Heart left ventricle (tissue), 16 donors: ENCODE data around the gene MIER3. TPM values are rescaled to one million over a fixed set of nuclear protein-coding genes. Genes with fewer than 3 reads are reported as not detected.

Source experiments
- ATAC-seq, 4 donors: fragments of 200-7000 bp; cut with Tn5 transposase; one replicate each; pipeline ENCODE4 v1.9.1; 2020 to 2022; ENCODE audit warnings: moderate library complexity in 4 of 4, mild to moderate bottlenecking in 3 of 4, moderate number of reproducible peaks in 1 of 4
- DNase-seq, 5 donors: peaks; one replicate each; pipeline ENCODE4 v3.0.0-alpha.2; 2020
- H3K27ac ChIP-seq, 12 donors: fragments of 200-600 bp; sonication (generic) in 4 of 12; one replicate each; pipeline versions ENCODE4 v1.5.0 to v1.8.0; 2016 to 2022; ENCODE audit warnings: mild to moderate bottlenecking in 2 of 12
- H3K27me3 ChIP-seq, 9 donors: fragments of 200-600 bp; sonication (generic) in 2 of 9; one replicate each; pipeline versions ENCODE4 v1.5.1 to v1.8.0; 2016 to 2022; ENCODE audit warnings: mild to moderate bottlenecking in 3 of 9
- H3K36me3 ChIP-seq, 9 donors: fragments of 200-600 bp; sonication (generic) in 2 of 9; one replicate each; pipeline versions ENCODE4 v1.5.0 to v1.8.0; 2018 to 2022; ENCODE audit warnings: mild to moderate bottlenecking in 2 of 9
- H3K4me1 ChIP-seq, 12 donors: fragments of 200-600 bp; sonication (generic) in 4 of 12; one replicate each; pipeline versions ENCODE4 v1.5.0 to v1.8.0; 2016 to 2022; ENCODE audit warnings: mild to moderate bottlenecking in 3 of 12
- H3K4me3 ChIP-seq, 12 donors: fragments of 200-600 bp; sonication (generic) in 4 of 12; one replicate each; pipeline versions ENCODE4 v1.5.0 to v1.8.0; 2017 to 2022; ENCODE audit warnings: mild to moderate bottlenecking in 9 of 12, moderate library complexity in 4 of 12
- H3K9me3 ChIP-seq, 12 donors: fragments of 200-600 bp; sonication (generic) in 4 of 12; one replicate each; pipeline versions ENCODE4 v1.5.0 to v1.8.0; 2016 to 2022; ENCODE audit warnings: mild to moderate bottlenecking in 1 of 12
- POLR2A ChIP-seq, 2 donors: fragments of 450-650 bp; IDR thresholded peaks; one replicate each; pipeline ENCODE4 v1.6.1; 2017; ENCODE audit warnings: antibody characterized with exemption in 2 of 2, mild to moderate bottlenecking in 2 of 2, moderate library complexity in 2 of 2
- WGBS, 4 donors: extraction: QIAGEN DNeasy Blood & Tissue Kit in 2 of 4; methylation state at CpG; one replicate each; pipeline versions ENCODE4 v1.1.5 to v1.1.7; 2013 to 2018; 5-methylcytosine and 5-hydroxymethylcytosine counted together
- intact Hi-C, 10 donors: fragments of 100-400 bp; cut with DNase I; formaldehyde crosslinking; loops; one replicate each; pipeline versions ENCODE4 v1.11.1 to v1.14.2; 2022
- polyA plus RNA-seq, 2 donors: library from polyadenylated mRNA; stranded (reverse); fragments of 200-250 nt; gene quantifications; one replicate each; pipeline ENCODE4 v1.2.3, GENCODE V29; 2013
- total RNA-seq, 9 donors: library from RNA; depleted of rRNA in 2 of 9; stranded (reverse); fragments of >200 nt in 2 of 9; fragmentation: NEBNext Ultra II Directional in 3 of 9; extraction: Animal tissue kit (Norgen Biotek cat#: 25700) in 3 of 9; gene quantifications; one replicate each; pipeline versions ENCODE4 v1.1.0 to v1.2.4, GENCODE V29; 2016 to 2023
- TF ChIP-seq, protein P1 (sequence below), 12 donors: fragments of 200-600 bp; sonication (generic) in 4 of 12; IDR thresholded peaks; one replicate each; pipeline versions ENCODE4 v1.5.0 to v1.8.0; 2018 to 2022; ENCODE audit warnings: antibody characterized with exemption in 12 of 12, mild to moderate bottlenecking in 5 of 12
- donor health status: ischemic (EF 13 %, LVEDD 7.1; RV severe dilation, severe dysfunction).
- donor health status: healthy with polysubstance abuse.
- donor health status: DM: no; HTN: yes; CAD: no.
- donor health status: DM: no; HTN: no; CAD: no.
- donor health status: ischemic (EF 25% LVEDD 6.9; RV normal size, moderate dysfunction).
- donor health status: ischemic (EF 25% LVEDD 5.7; RV mildly dilated, moderate dysfunction).
- donor health status: healthy.
- donor health status: DM: yes; HTN: yes; CAD: no.
- donor health status: ischemic (EF 35%, LVEDD 5.7; RV mildly dilated, moderate dysfunction).
- donor health status: nonischemic (EF 11% LVEDD 7.7; RV severe dilation, severe dysfunction).
- donor health status: DM: yes; HTN: yes; CAD: no.
- donor health status: PGD.
- donor health status: ischemic (EF 29% LVEDD 5.4; RV normal size, mild dysfunction).
- donor health status: nonischemic (EF 23%, LVEDD 6.1; RV moderate dilation, normal function).

Gene MIER3
- total and polyA plus RNA-seq, 11 donors: 3.9 to 15.5 (median 10.6) TPM

DNA sequence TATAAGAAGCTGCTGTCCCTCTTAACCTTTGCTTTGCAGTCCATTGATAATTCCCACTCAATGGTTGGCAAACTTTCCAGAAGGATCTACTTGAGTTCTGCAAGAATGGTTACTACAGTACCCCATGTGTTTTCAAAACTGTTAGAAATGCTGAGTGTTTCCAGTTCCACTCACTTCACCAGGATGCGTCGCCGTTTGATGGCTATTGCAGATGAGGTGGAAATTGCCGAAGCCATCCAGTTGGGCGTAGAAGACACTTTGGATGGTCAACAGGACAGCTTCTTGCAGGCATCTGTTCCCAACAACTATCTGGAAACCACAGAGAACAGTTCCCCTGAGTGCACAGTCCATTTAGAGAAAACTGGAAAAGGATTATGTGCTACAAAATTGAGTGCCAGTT is 70.4 kb downstream of the MIER3 start:
- TF ChIP-seq, protein P1, sequence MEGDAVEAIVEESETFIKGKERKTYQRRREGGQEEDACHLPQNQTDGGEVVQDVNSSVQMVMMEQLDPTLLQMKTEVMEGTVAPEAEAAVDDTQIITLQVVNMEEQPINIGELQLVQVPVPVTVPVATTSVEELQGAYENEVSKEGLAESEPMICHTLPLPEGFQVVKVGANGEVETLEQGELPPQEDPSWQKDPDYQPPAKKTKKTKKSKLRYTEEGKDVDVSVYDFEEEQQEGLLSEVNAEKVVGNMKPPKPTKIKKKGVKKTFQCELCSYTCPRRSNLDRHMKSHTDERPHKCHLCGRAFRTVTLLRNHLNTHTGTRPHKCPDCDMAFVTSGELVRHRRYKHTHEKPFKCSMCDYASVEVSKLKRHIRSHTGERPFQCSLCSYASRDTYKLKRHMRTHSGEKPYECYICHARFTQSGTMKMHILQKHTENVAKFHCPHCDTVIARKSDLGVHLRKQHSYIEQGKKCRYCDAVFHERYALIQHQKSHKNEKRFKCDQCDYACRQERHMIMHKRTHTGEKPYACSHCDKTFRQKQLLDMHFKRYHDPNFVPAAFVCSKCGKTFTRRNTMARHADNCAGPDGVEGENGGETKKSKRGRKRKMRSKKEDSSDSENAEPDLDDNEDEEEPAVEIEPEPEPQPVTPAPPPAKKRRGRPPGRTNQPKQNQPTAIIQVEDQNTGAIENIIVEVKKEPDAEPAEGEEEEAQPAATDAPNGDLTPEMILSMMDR (IDR thresholded peaks at IDR 0.05): no peak
- no peak for TF ChIP-seq POLR2A (IDR thresholded peaks at IDR 0.05)
- Histone ChIP-seq H3K27ac (no peak overlapping the region), H3K36me3 (peaks cover 4 to 100% (median 99%) of the 10 kb centered on the region in 9 donors), H3K4me1 (no peaks in the 10 kb centered on the region), H3K4me3 (no peak overlapping the region), H3K27me3 (no peaks in the 10 kb centered on the region), H3K9me3 (no peaks in the 10 kb centered on the region)
- no peak for ATAC-seq
- WGBS, 4 donors: 86 to 97% (median 92%) methylated on average over 5 of the region's 5 CpGs
- intact Hi-C loops: no loop called here
- no peak for DNase-seq

DNA sequence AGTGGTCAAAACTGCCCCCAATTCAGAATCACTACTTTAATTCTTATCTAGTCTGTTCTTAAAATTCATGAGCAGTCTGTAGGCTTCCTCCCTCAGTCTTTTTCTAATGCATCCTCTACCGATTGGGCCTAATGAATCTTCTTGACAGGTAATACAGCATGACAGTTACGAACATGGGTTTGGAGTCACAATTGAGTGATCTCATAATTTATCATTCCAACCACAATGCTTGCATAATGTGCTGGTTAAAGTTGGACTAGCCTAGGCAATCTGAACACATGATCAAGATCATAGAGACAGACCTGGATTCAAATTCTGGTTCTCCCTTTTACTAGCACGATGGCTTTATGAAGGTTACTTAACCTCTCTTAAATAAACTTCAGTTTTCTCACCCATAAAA is 75.6 kb downstream of the MIER3 start:
- DNase-seq (no peak), ATAC-seq (no peak)
- Histone ChIP-seq H3K36me3 (peaks cover 0 to 100% (median 98%) of the 10 kb centered on the region in 9 donors), H3K4me3 (no peak overlapping the region), H3K27ac (no peak overlapping the region), H3K27me3 (no peaks in the 10 kb centered on the region), H3K4me1 (peaks cover 0 to 10% (median 0%) of the 10 kb centered on the region in 12 donors), H3K9me3 (no peaks in the 10 kb centered on the region)
- intact Hi-C loops: loop anchor here in 2 of 10 donors (10.0 kb wide), 2 partner anchors 922 to 932 kb away; no protein-coding TSS in a partner anchor
- WGBS, 4 donors: 86 to 92% (median 89%) methylated on average over 3 of the region's 3 CpGs
- no peak for TF ChIP-seq POLR2A (IDR thresholded peaks at IDR 0.05)
- TF ChIP-seq, protein P1 (IDR thresholded peaks at IDR 0.05): no peak

DNA sequence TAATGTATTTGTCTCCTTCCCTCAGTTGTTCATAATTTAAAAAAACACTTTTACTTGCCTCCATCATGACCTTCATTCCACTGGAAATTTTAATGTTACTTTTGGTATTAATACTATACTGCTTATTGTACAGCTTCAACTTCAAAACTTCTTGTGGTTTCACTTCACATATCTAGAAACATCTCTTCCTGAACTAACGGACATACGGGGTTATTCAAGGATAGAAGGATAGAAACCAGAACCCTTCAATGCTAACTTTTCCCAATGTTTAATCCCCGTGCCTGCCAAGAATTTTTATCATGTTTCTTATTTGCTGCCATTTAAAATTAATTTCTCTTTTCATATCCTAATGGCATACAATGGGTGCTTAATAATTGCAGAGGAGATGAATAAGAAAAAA is 78.9 kb downstream of the MIER3 start:
- Histone ChIP-seq H3K27me3 (no peaks in the 10 kb centered on the region), H3K27ac (peak overlapping the region in 1 of 12 donors; percentile 18), H3K36me3 (peaks cover 0 to 100% (median 98%) of the 10 kb centered on the region in 9 donors), H3K4me1 (peaks cover 0 to 10% (median 0%) of the 10 kb centered on the region in 12 donors), H3K4me3 (no peak overlapping the region), H3K9me3 (no peaks in the 10 kb centered on the region)
- ATAC-seq: no peak
- intact Hi-C loops: loop anchor here in 2 of 10 donors (10.0 kb wide), 2 partner anchors 918 to 928 kb away; no protein-coding TSS in a partner anchor
- TF ChIP-seq, protein P1 (IDR thresholded peaks at IDR 0.05): no peak
- no peak for TF ChIP-seq POLR2A (IDR thresholded peaks at IDR 0.05)
- WGBS, 4 donors: 35 to 59% (median 47%) methylated on average over 3 of the region's 3 CpGs
- DNase-seq: no peak

DNA sequence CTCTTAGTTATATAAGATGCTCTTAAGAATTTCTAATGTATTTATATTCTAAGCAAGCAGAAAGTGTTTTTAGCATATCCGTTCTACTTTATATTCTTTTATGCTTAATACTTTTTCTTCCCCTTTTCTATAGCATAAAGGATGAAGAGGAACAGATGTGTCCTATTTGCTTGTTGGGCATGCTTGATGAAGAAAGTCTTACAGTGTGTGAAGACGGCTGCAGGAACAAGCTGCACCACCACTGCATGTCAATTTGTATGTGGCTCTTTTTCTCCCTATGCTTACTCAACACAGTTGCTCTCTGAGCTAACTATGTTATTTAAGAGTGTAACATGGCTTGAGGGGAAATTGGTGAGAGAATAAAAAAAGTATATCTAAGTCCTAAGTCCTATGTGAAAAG is 80.1 kb downstream of the MIER3 start:
- WGBS, 4 donors: 84 to 86% (median 85%) methylated on average over 2 of the region's 2 CpGs
- H3K27me3 ChIP-seq: no peaks in the 10 kb centered on the region
- H3K36me3 ChIP-seq: peaks cover 0 to 100% (median 98%) of the 10 kb centered on the region in 9 donors
- no peak overlapping the region for H3K27ac ChIP-seq
- TF ChIP-seq, protein P1 (IDR thresholded peaks at IDR 0.05): no peak
- TF ChIP-seq POLR2A (IDR thresholded peaks at IDR 0.05): no peak
- no peak overlapping the region for H3K4me3 ChIP-seq
- H3K4me1 ChIP-seq: peaks cover 0 to 10% (median 0%) of the 10 kb centered on the region in 12 donors
- H3K9me3 ChIP-seq: no peaks in the 10 kb centered on the region
- DNase-seq (no peak), ATAC-seq (no peak)
- intact Hi-C loops: loop anchor here in 2 of 10 donors (10.0 kb wide), 2 partner anchors 917 to 927 kb away; no protein-coding TSS in a partner anchor

Other genes with a start within 250 kb of the MIER3 start
- 10 to 100 TPM in 2 of 9 donors, 1 to 10 TPM in 7; 4.5 to 19.5 (median 7.2) TPM for gene MAP3K1, start 136.6 kb downstream of the MIER3 start, total RNA-seq
- gene MAP3K1, start 136.6 kb downstream of the MIER3 start, polyA plus RNA-seq: 1 to 10 TPM; 2.1 to 2.9 TPM
- 10 to 100 TPM in 7 of 9 donors, 1 to 10 TPM in 2; 8.6 to 21.0 (median 14.0) TPM for gene SETD9, start 42.5 kb downstream of the MIER3 start, total RNA-seq
- 10 to 100 TPM in 1 of 2 donors, 1 to 10 TPM in 1; 6.5 to 12.1 TPM for gene SETD9, start 42.5 kb downstream of the MIER3 start, polyA plus RNA-seq
- gene GPBP1, start 221.9 kb upstream of the MIER3 start, total RNA-seq: 10 to 100 TPM; 41.8 to 60.9 (median 50.1) TPM
- 10 to 100 TPM; 31.0 to 48.3 TPM for gene GPBP1, start 221.9 kb upstream of the MIER3 start, polyA plus RNA-seq